H9 (cell line): ENCODE data around the gene GATD1. TPM values are rescaled to one million over a fixed set of nuclear protein-coding genes. Genes with fewer than 3 reads are reported as not detected.

Source experiments
- DNase-seq: peaks from one replicate; pipeline ENCODE4 v3.0.0-alpha.2; 2017
- H2AFZ ChIP-seq: one replicate; pipeline ENCODE4 v1.6.1; 2013; ENCODE audit warnings: mild to moderate bottlenecking, low read length, control low read depth, moderate library complexity
- H2AK5ac ChIP-seq: 2 replicates; pipeline ENCODE4 v1.6.1; 2013; ENCODE audit warnings: low read length, control low read depth, mixed read lengths; ENCODE audit not compliant: insufficient read length
- H2BK120ac ChIP-seq: one replicate; pipeline ENCODE4 v1.6.1; 2013; ENCODE audit warnings: low read depth, mild to moderate bottlenecking, low read length, control low read depth, inconsistent platforms; ENCODE audit not compliant: poor library complexity, severe bottlenecking
- H2BK12ac ChIP-seq: 2 replicates; pipeline ENCODE4 v1.6.1; 2013; ENCODE audit warnings: low read length, control low read depth, mixed read lengths, low read depth; ENCODE audit not compliant: insufficient read length
- H2BK15ac ChIP-seq: 2 replicates; pipeline ENCODE4 v1.6.1; 2013; ENCODE audit warnings: low read depth, low read length, control low read depth
- H2BK20ac ChIP-seq: one replicate; pipeline ENCODE4 v1.6.1; 2013; ENCODE audit warnings: low read depth, mild to moderate bottlenecking, low read length, control low read depth, inconsistent platforms; ENCODE audit not compliant: poor library complexity, severe bottlenecking
- H2BK5ac ChIP-seq: 2 replicates; pipeline ENCODE4 v1.6.1; 2013; ENCODE audit warnings: low read length, control low read depth, mixed read lengths; ENCODE audit not compliant: insufficient read length
- H3K14ac ChIP-seq: 2 replicates; pipeline ENCODE4 v1.6.1; 2013; ENCODE audit warnings: low read length, control low read depth; ENCODE audit not compliant: insufficient read depth
- H3K18ac ChIP-seq: 2 replicates; pipeline ENCODE4 v1.6.1; 2013; ENCODE audit warnings: low read depth, mild to moderate bottlenecking, mixed read lengths, low read length, control low read depth; ENCODE audit not compliant: insufficient read length
- H3K23ac ChIP-seq: 2 replicates; pipeline ENCODE4 v1.6.1; 2013; ENCODE audit warnings: low read length, control low read depth, mixed read lengths, low read depth; ENCODE audit not compliant: insufficient read length
- H3K23me2 ChIP-seq: 2 replicates; pipeline ENCODE4 v1.6.1; 2013; ENCODE audit warnings: low read depth, mild to moderate bottlenecking, mixed read lengths, low read length, control low read depth; ENCODE audit not compliant: insufficient read length, poor library complexity, severe bottlenecking
- H3K27ac ChIP-seq: 2 replicates; pipeline ENCODE4 v1.5.1; 2013; ENCODE audit warnings: low read length, control low read depth, mixed read lengths, low read depth; ENCODE audit not compliant: insufficient read length
- H3K27me3 ChIP-seq: 2 replicates; pipeline ENCODE4 v1.6.1; 2013; ENCODE audit warnings: low read length, control low read depth, inconsistent platforms; ENCODE audit not compliant: insufficient read depth
- H3K4ac ChIP-seq: 2 replicates; pipeline ENCODE4 v1.6.1; 2013; ENCODE audit warnings: low read depth, mild to moderate bottlenecking, control low read depth, inconsistent platforms, low read length, moderate library complexity
- H3K4me1 ChIP-seq: 2 replicates; pipeline ENCODE4 v1.6.1; 2013; ENCODE audit warnings: low read length, control low read depth, inconsistent platforms; ENCODE audit not compliant: insufficient read depth
- H3K4me2 ChIP-seq: 2 replicates; pipeline ENCODE4 v1.6.1; 2013; ENCODE audit warnings: low read length, control low read depth, mixed read lengths; ENCODE audit not compliant: insufficient read length, insufficient read depth
- H3K56ac ChIP-seq: 2 replicates; pipeline ENCODE4 v1.6.1; 2013; ENCODE audit warnings: low read depth, mild to moderate bottlenecking, mixed read lengths, low read length, control low read depth; ENCODE audit not compliant: insufficient read length
- H3K79me1 ChIP-seq: 2 replicates; pipeline ENCODE4 v1.6.1; 2013; ENCODE audit warnings: low read depth, mild to moderate bottlenecking, moderate library complexity, low read length, control low read depth, inconsistent platforms; ENCODE audit not compliant: insufficient read depth, poor library complexity, severe bottlenecking
- H3K79me2 ChIP-seq: 2 replicates; pipeline ENCODE4 v1.6.1; 2013; ENCODE audit warnings: low read length, control low read depth, inconsistent platforms; ENCODE audit not compliant: insufficient read depth
- H3K9ac ChIP-seq: 2 replicates; pipeline ENCODE4 v1.6.1; 2013; ENCODE audit warnings: low read length, control low read depth, mixed read lengths; ENCODE audit not compliant: insufficient read length; ENCODE audit errors: extremely low read depth
- H3K9me3 ChIP-seq: one replicate; pipeline ENCODE4 v1.6.1; 2013; ENCODE audit warnings: low read depth, low read length, inconsistent platforms; ENCODE audit not compliant: control insufficient read depth
- H3T11ph ChIP-seq: one replicate; pipeline ENCODE4 v1.6.1; 2013; ENCODE audit warnings: mild to moderate bottlenecking, low read length, control low read depth, inconsistent platforms
- H4K20me1 ChIP-seq: one replicate; pipeline ENCODE4 v1.6.1; 2013; ENCODE audit not compliant: control insufficient read depth, insufficient read length, insufficient read depth
- H4K5ac ChIP-seq: 2 replicates; pipeline ENCODE4 v1.6.1; 2013; ENCODE audit warnings: low read depth, mild to moderate bottlenecking, mixed read lengths, low read length, control low read depth; ENCODE audit not compliant: insufficient read length
- H4K8ac ChIP-seq: replicated peaks from 2 replicates; pipeline ENCODE4 v1.6.1; 2013; ENCODE audit warnings: low read length, control low read depth, mixed read lengths, low read depth; ENCODE audit not compliant: insufficient read length
- H4K91ac ChIP-seq: 2 replicates; pipeline ENCODE4 v1.6.1; 2013; ENCODE audit warnings: low read depth, mild to moderate bottlenecking, moderate library complexity, mixed read lengths, low read length, control low read depth; ENCODE audit not compliant: insufficient read length
- H3K27ac Mint-ChIP-seq, 3 experiments: 2 replicates in 2 of 3; 3 replicates in 1 of 3; pipeline ENCODE4 v1.8.0; 2020 to 2021; ENCODE audit warnings: mixed read lengths in 3 of 3, mild to moderate bottlenecking in 1 of 3, moderate library complexity in 1 of 3
- H3K27me3 Mint-ChIP-seq: 2 replicates; pipeline ENCODE4 v1.8.0; 2021; ENCODE audit warnings: low read depth, mild to moderate bottlenecking, moderate library complexity, mixed read lengths
- H3K36me3 Mint-ChIP-seq, 3 experiments: 2 replicates in 2 of 3; 3 replicates in 1 of 3; pipeline ENCODE4 v1.8.0; 2020 to 2021; ENCODE audit warnings: low read depth in 3 of 3, mixed read lengths in 3 of 3; ENCODE audit not compliant: insufficient read depth in 1 of 3
- H3K4me1 Mint-ChIP-seq, 2 experiments: 2 replicates each; pipeline ENCODE4 v1.8.0; 2020; ENCODE audit warnings: mixed read lengths in 2 of 2
- H3K4me3 Mint-ChIP-seq, 2 experiments: 2 replicates in 1 of 2; 3 replicates in 1 of 2; pipeline ENCODE4 v1.8.0; 2020 to 2021; ENCODE audit warnings: mild to moderate bottlenecking in 2 of 2, mixed read lengths in 2 of 2, moderate library complexity in 1 of 2
- H3K9me3 Mint-ChIP-seq, 2 experiments: 2 replicates in 1 of 2; 3 replicates in 1 of 2; pipeline ENCODE4 v1.8.0; 2020; ENCODE audit warnings: mild to moderate bottlenecking in 2 of 2, mixed read lengths in 2 of 2, moderate library complexity in 1 of 2
- WGBS: extraction: QIAGEN DNeasy Blood & Tissue Kit; methylation state at CpG from one replicate; pipeline ENCODE4 v1.1.7; 2013; ENCODE audit warnings: missing lambda C conversion rate, low lambda C conversion rate, mixed read lengths; ENCODE audit not compliant: insufficient read length; ENCODE audit errors: extremely low coverage; 5-methylcytosine and 5-hydroxymethylcytosine counted together
- total RNA-seq: library from RNA; stranded (reverse); gene quantifications from 2 replicates; pipeline ENCODE4 v1.2.1, GENCODE V29; 2021
- TF ChIP-seq, protein P1 (sequence below): fragments of 200-600 bp; sonication (generic); conservative IDR thresholded peaks from 3 replicates; pipeline ENCODE4 v1.8.0; 2021; ENCODE audit warnings: antibody characterized with exemption, mild to moderate bottlenecking

Gene GATD1
- total RNA-seq, 1 experiment from 2014 or later: 60.0 TPM

GRCh38 chr11:772429-773390, 4.6 kb downstream of the GATD1 start:
- H2AK5ac ChIP-seq: no peak overlapping the region
- H3T11ph ChIP-seq: no peak overlapping the region
- H3K4me1 ChIP-seq: no peaks in the 10 kb centered on the region
- Mint-ChIP-seq H3K36me3 (peaks cover 2 to 24% (median 18%) of the 10 kb centered on the region in 3 experiments; a peak in 6 of 7 replicates), H3K27ac (no peak overlapping the region), H3K4me1 (peaks cover 10 to 14% of the 10 kb centered on the region in 2 experiments), H3K9me3 (no peaks in the 10 kb centered on the region), H3K27me3 (no peaks in the 10 kb centered on the region), H3K4me3 (no peak overlapping the region)
- no peak for DNase-seq
- H4K5ac ChIP-seq: no peak overlapping the region
- H4K20me1 ChIP-seq: no peaks in the 10 kb centered on the region
- H3K79me1 ChIP-seq: peaks cover 8% of the 10 kb centered on the region
- no peak overlapping the region for H4K91ac ChIP-seq
- H3K79me2 ChIP-seq: peaks cover 4% of the 10 kb centered on the region; the same call in 1 of the 2 replicates
- H2BK120ac ChIP-seq: no peak overlapping the region
- H3K27ac ChIP-seq: no peak overlapping the region
- H2AFZ ChIP-seq: no peak overlapping the region
- no peak overlapping the region for H2BK5ac ChIP-seq
- H3K27me3 ChIP-seq: no peaks in the 10 kb centered on the region
- H4K8ac ChIP-seq: no peak overlapping the region
- H3K23ac ChIP-seq: no peak overlapping the region
- H3K18ac ChIP-seq: no peak overlapping the region
- H3K23me2 ChIP-seq: peaks cover 7% of the 10 kb centered on the region
- H3K56ac ChIP-seq: no peak overlapping the region
- no CpG with 5 or more reads among the region's 34 CpGs for WGBS
- no peak overlapping the region for H3K9ac ChIP-seq
- no peak overlapping the region for H2BK12ac ChIP-seq
- no peak overlapping the region; the same call in 1 of the 2 replicates for H3K14ac ChIP-seq
- no peak overlapping the region for H3K4ac ChIP-seq
- H2BK20ac ChIP-seq: no peak overlapping the region
- H3K4me2 ChIP-seq: no peak overlapping the region
- no peak overlapping the region for H2BK15ac ChIP-seq
- no peaks in the 10 kb centered on the region for H3K9me3 ChIP-seq
- TF ChIP-seq, protein P1, sequence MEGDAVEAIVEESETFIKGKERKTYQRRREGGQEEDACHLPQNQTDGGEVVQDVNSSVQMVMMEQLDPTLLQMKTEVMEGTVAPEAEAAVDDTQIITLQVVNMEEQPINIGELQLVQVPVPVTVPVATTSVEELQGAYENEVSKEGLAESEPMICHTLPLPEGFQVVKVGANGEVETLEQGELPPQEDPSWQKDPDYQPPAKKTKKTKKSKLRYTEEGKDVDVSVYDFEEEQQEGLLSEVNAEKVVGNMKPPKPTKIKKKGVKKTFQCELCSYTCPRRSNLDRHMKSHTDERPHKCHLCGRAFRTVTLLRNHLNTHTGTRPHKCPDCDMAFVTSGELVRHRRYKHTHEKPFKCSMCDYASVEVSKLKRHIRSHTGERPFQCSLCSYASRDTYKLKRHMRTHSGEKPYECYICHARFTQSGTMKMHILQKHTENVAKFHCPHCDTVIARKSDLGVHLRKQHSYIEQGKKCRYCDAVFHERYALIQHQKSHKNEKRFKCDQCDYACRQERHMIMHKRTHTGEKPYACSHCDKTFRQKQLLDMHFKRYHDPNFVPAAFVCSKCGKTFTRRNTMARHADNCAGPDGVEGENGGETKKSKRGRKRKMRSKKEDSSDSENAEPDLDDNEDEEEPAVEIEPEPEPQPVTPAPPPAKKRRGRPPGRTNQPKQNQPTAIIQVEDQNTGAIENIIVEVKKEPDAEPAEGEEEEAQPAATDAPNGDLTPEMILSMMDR: no peak
